ENCODE data around the gene ADGRB3. TPM values are rescaled to one million over a fixed set of nuclear protein-coding genes. Genes with fewer than 3 reads are reported as not detected.

The ADGRB3 gene
- polyA plus RNA-seq, 1 of the 3 experiments (the other 2 are of a cell fraction), result 0.12 TPM

- TF ChIP-seq, protein P1, sequence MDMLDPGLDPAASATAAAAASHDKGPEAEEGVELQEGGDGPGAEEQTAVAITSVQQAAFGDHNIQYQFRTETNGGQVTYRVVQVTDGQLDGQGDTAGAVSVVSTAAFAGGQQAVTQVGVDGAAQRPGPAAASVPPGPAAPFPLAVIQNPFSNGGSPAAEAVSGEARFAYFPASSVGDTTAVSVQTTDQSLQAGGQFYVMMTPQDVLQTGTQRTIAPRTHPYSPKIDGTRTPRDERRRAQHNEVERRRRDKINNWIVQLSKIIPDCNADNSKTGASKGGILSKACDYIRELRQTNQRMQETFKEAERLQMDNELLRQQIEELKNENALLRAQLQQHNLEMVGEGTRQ (IDR thresholded peaks at IDR 0.05; ENCODE audit: borderline replicate concordance, low read depth, low read length), result no peak
- TF ChIP-seq USF1 (IDR thresholded peaks at IDR 0.05; ENCODE audit: borderline replicate concordance, low read depth) (no peak), YY1 (IDR thresholded peaks at IDR 0.05; ENCODE audit: low read depth) (no peak), CHD2 (IDR thresholded peaks at IDR 0.05; ENCODE audit: low read length, partially characterized antibody) (no peak), NFIC (IDR thresholded peaks at IDR 0.05; ENCODE audit: borderline replicate concordance) (no peak), PBX3 (IDR thresholded peaks at IDR 0.05) (no peak), REST (IDR thresholded peaks at IDR 0.05; ENCODE audit: low read depth, low read length) (no peak)
These were observed 582.3 kb downstream of the ADGRB3 start (continued) for GRCh38 chr6:69217343-69217742.

DNA sequence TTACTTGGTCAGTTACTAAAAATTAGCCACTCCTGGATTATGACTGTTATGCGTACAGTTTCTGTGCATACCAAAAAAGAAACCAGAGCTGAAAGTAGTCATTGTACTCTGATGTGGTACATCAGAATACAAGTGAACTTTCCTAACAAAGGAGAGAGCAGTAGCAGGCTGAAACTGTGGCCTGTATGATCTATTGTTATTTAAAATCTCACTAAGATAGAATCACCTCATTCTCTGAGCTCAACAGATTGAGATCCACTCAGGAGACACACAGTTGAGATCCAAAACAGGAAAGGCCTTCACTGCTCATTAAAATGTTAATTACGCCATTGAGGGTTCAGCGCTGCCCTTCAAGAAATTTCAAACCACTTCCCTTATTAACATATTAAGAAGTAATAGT, 585.3 kb downstream of the ADGRB3 start:
- Histone ChIP-seq H3K4me1 (ENCODE audit: control insufficient read depth in 1 of 2, insufficient read depth in 2 of 2, low read depth in 1 of 2, low read length in 1 of 2) (no peaks in the 10 kb centered on the region; a peak in 1 of 4 replicates), H4K20me1 (ENCODE audit: insufficient read depth) (no peaks in the 10 kb centered on the region), H3K9me3 (no peaks in the 10 kb centered on the region), H3K79me2 (ENCODE audit: insufficient read depth) (no peaks in the 10 kb centered on the region), H3K4me3 (ENCODE audit: low read depth in 2 of 2, low read length in 1 of 2) (no peak overlapping the region), H3F3A (replicated peaks; ENCODE audit: insufficient read depth) (no peaks in the 10 kb centered on the region), H3K9ac (no peak overlapping the region), H3K27me3 (ENCODE audit: insufficient read depth) (no peaks in the 10 kb centered on the region), H3K36me3 (replicated peaks in 1 of 2; ENCODE audit: control insufficient read depth in 1 of 2, insufficient read depth in 2 of 2, low read length in 1 of 2) (no peaks in the 10 kb centered on the region), H3K9me2 (no peaks in the 10 kb centered on the region), H3K4me2 (no peak overlapping the region), H2AFZ (ENCODE audit: low read depth) (no peak overlapping the region), H3K27ac (ENCODE audit: low read depth in 2 of 2, low read length in 1 of 2) (no peak overlapping the region)
- ChIA-PET CTCF (interaction anchor here (0.9 kb wide), 1 partner anchor 56 kb away, joined by 6 read pairs; no protein-coding TSS in a partner anchor), POLR2A (no interaction called here)
- WGBS (ENCODE audit: low lambda C conversion rate), result 77% methylated on average over 3 of the region's 3 CpGs
- DNase-seq, result no peak
- TF ChIP-seq TEAD4 (IDR thresholded peaks at IDR 0.05; ENCODE audit: borderline replicate concordance, insufficient read depth) (no peak), EP300 (IDR thresholded peaks at IDR 0.05; ENCODE audit: borderline replicate concordance in 1 of 2, low read depth in 1 of 2, low read length in 1 of 2) (no peak), GATA2 (CRISPR knock-in tag; IDR thresholded peaks at IDR 0.05) (no peak), CHD2 (IDR thresholded peaks at IDR 0.05; ENCODE audit: low read length, partially characterized antibody) (no peak), RCOR1 (IDR thresholded peaks at IDR 0.05; ENCODE audit: low read length) (no peak), SIN3A (IDR thresholded peaks at IDR 0.05; ENCODE audit: borderline replicate concordance, low read depth, low read length) (no peak), RAD21 (IDR thresholded peaks at IDR 0.05; ENCODE audit: low read length) (no peak), NFIC (IDR thresholded peaks at IDR 0.05; ENCODE audit: borderline replicate concordance) (no peak), TCF12 (IDR thresholded peaks at IDR 0.05) (no peak), RFX5 (IDR thresholded peaks at IDR 0.05; ENCODE audit: low read length) (no peak), FOXM1 (IDR thresholded peaks at IDR 0.05; ENCODE audit: low read depth) (no peak), TAF1 (IDR thresholded peaks at IDR 0.05; ENCODE audit: borderline replicate concordance, low read depth, low read length) (no peak), YY1 (IDR thresholded peaks at IDR 0.05; ENCODE audit: low read depth) (no peak), NRF1 (IDR thresholded peaks at IDR 0.05; ENCODE audit: low read depth, low read length) (no peak)
